HG03342 (cell line): ENCODE data around the gene CCDC9B.

Source experiments
- ATAC-seq: cut with Tn5 transposase; IDR thresholded peaks from one replicate; pipeline ENCODE4 v1.9.1; 2021; ENCODE audit warnings: mild to moderate bottlenecking, moderate library complexity; ENCODE audit not compliant: unreplicated experiment

CCDC9B gene

GRCh38 chr15:40340740-40341400, at the start of gene CCDC9B:
Gene CCDC9B, minus strand, starts transcription at chr15:40340939. Its CDS starts 120 bp downstream, at chr15:40340819.
- no peak for ATAC-seq

GRCh38 chr15:40389824-40390595, 49.3 kb upstream of the CCDC9B start:
- no peak for ATAC-seq

- ATAC-seq = no peak
Observed at GRCh38 chr15:40388941-40389823, 48.4 kb upstream of the CCDC9B start.

- no peak for ATAC-seq
Observed at GRCh38 chr15:40386480-40386879, 45.7 kb upstream of the CCDC9B start.

GRCh38 chr15:40382580-40383456, 42.1 kb upstream of the CCDC9B start, which contains the start of gene KNSTRN:
Gene KNSTRN, plus strand, starts transcription at chr15:40382721. Its CDS starts 115 bp downstream, at chr15:40382836.
- peak; percentile 85 for ATAC-seq

GRCh38 chr15:40381818-40382529, 41.2 kb upstream of the CCDC9B start:
- ATAC-seq = no peak

GRCh38 chr15:40380636-40381035, 39.9 kb upstream of the CCDC9B start:
- no peak for ATAC-seq

GRCh38 chr15:40379853-40380252, 39.1 kb upstream of the CCDC9B start:
- no peak for ATAC-seq

GRCh38 chr15:40379374-40379773, 38.6 kb upstream of the CCDC9B start:
- ATAC-seq = no peak

- no peak for ATAC-seq
Observed at GRCh38 chr15:40377606-40378005, 36.9 kb upstream of the CCDC9B start.

- no peak for ATAC-seq
Observed at GRCh38 chr15:40372981-40373380, 32.2 kb upstream of the CCDC9B start.

GRCh38 chr15:40369971-40370370, 29.2 kb upstream of the CCDC9B start:
- ATAC-seq = no peak

GRCh38 chr15:40369474-40369869, 28.7 kb upstream of the CCDC9B start:
- no peak for ATAC-seq

- ATAC-seq = no peak
Observed at GRCh38 chr15:40368719-40369473, 28.2 kb upstream of the CCDC9B start.

- ATAC-seq = peak; percentile 84
Observed at GRCh38 chr15:40367686-40368611, 27.2 kb upstream of the CCDC9B start.

- ATAC-seq = no peak
Observed at GRCh38 chr15:40367371-40367685, 26.6 kb upstream of the CCDC9B start.

GRCh38 chr15:40366457-40367370, 26.0 kb upstream of the CCDC9B start:
- no peak for ATAC-seq
